ENCODE data around the gene BTF3.
"Not testable (repeated sequence)": the region's sequence is repeated elsewhere in the genome, so short reads cannot be mapped to it uniquely, and the experiment has no call there.

The BTF3 gene

GRCh38 chr5:73498057-73498992, at the start of gene BTF3:
Gene BTF3, plus strand, starts transcription at chr5:73498442. Its CDS starts 226 bp downstream, at chr5:73498668.
- DNase-seq (ENCODE audit: low read depth, low spot score): peak; percentile 83

DNA sequence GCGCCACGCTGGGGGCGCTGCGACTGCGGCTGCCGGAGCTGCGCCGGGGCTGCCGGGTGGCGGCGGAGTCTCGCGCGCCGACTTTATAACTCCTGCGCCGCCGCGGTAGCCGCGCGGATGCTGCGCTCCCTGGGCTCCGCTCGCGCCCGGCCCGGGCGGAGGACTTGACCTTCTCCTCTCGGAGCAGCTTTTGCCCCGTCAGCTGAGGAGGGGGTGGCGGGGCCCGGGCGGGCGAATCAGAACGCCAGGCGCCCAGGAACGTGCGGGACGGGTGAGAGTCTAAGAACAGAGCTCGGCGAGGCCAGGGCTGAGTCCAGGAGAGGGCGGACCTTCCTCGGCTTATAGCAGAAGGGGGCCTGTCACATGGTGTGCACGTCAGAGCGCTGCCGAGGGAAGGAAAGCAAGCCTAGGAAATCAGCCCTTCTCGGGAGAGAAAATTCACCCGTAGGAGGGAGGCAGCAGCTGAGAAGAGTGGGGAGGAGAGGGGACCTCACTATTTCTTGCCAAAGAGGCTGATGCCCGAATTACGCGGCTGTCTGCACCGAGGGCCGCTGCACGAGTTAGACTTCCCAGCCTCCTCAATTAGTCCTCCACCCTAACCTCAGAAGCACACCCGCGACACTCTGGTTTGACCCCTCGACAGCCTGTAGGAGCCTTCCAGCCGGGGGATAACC, 49.6 kb upstream of the BTF3 start, which contains the start of gene FOXD1:
Gene FOXD1 (minus strand): TSS at position 315 of the 674 bp plus-strand sequence. CDS start 415 bp downstream, outside the sequence.
- no peak for DNase-seq (ENCODE audit: low read depth, low spot score)

GRCh38 chr5:73450137-73450536, 48.1 kb upstream of the BTF3 start:
- DNase-seq (ENCODE audit: low read depth, low spot score): no peak

- DNase-seq (ENCODE audit: low read depth, low spot score): no peak
Observed at GRCh38 chr5:73450672-73451223, 47.5 kb upstream of the BTF3 start.

DNA sequence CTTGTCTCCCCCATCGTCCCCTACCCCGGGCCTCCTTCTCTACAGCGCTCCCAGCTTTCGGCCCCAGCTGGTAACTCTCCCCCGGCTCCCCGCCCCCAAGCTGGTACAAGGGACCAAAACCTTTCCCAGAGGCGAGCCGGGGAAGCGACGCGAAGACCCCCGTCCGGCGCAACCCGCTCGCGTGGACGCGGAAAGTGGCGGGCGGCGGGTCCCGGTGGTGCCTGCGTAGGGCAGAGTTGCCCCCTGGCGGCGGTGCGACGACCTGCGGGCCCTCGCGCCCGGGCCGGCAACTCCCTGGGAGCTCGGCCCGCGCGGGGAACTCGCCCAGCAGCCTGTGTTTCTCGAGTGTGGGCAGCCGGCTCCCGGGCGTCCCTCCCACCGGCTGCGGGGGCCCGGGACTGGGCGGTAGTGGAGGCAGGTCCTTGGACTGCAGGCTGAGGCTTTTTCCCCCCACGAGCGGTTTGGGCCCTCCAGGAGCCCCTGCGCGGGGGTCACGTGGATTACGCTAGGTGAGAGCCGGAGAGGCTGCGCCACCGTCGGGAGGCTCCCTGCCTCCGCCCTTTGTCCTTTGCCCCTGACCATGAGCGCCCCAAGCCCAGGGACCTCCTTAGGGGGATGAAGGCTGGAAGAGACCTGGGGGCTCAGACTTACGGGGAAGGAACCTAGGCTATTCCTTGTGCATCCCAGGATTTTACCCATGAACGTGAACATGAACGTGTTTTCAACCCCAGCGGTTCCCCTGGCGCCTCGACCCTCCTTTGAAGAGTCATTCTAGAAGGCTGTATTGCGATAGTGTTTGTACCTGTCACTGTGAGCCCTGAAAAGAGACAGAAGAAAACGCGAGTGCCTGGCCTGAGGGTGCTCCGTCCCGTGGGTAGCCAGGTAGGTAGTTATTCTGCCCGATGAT, 46.8 kb upstream of the BTF3 start:
- DNase-seq (ENCODE audit: low read depth, low spot score): peak; percentile 34

DNA sequence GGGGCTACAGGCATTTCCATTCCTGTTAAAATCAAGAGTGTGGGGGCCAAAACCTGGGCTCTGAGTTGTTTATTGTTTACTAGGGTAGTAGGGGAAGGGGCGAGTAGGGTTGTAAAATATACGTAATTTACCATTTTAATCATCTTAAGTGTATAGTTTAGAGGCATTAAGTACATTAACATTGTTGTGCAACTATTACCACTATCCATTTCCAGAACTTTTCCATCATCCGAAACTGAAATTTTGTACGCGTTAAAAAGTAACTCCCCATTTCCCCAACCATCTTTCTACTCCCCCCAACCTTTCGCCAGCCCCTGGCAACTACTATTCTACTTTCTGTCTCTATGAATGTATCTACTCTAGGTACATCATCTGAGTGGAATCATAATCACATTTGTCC, 46.0 kb upstream of the BTF3 start:
- no peak for DNase-seq (ENCODE audit: low read depth, low spot score)

- DNase-seq (ENCODE audit: low read depth, low spot score): no peak
Observed at GRCh38 chr5:73454379-73455036, 43.7 kb upstream of the BTF3 start.

DNA sequence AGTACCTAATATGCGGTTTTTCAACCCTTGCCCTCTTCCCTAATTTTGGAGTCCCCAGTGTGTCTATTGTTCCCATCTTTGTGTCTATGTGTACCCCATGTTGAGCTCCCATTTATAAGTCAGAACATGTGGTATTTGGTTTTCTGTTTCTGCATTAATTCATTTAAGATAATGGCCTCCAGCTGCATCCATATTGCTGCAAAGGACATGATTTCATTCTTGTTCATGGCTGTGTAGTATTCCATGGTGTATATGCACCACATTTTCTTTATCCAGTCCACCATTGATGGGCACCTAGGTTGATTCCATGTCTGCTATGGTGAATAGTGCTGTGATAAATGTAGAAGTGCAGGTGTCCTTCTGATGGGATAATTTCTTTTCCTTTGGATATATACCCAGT, 41.8 kb upstream of the BTF3 start:
- not testable (repeated sequence) for DNase-seq (ENCODE audit: low read depth, low spot score)

- no peak for DNase-seq (ENCODE audit: low read depth, low spot score)
Observed at GRCh38 chr5:73459366-73459765, 38.9 kb upstream of the BTF3 start.

GRCh38 chr5:73460133-73460532, 38.1 kb upstream of the BTF3 start:
- no peak for DNase-seq (ENCODE audit: low read depth, low spot score)

DNA sequence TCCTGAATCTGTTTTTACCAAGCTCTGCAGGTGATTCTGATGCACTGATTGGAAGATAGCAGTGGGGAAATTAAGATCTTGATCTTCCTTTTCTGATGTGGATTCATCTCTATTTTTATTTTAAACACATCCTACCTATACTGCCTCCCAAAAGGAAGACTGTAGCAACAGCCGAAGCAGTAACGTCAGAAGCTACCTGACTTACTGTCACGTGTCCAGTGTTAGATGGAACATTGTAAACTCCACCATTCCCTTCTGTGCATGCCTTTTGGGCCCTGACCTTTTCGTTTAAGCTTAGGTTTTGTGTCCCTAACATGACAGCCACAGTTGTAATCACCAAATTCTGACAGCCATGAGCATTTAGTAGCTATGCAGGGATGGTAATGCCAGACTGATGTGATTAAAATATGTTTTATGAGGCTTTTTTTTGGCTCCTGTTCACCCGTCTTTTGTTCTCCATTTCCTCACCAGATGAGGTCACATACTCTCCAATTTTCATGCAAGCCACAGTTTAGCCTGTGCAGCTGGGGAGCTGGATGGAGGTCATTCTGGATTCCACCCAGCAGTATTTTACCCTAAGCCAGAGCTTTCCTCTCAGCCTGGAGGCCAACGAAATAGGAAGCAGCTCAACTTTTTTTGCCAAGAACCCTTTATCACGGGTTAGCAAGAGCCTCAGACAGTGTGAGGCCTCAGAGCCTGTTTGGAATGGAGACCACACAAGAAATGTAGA, 34.1 kb upstream of the BTF3 start:
- DNase-seq (ENCODE audit: low read depth, low spot score): no peak

DNA sequence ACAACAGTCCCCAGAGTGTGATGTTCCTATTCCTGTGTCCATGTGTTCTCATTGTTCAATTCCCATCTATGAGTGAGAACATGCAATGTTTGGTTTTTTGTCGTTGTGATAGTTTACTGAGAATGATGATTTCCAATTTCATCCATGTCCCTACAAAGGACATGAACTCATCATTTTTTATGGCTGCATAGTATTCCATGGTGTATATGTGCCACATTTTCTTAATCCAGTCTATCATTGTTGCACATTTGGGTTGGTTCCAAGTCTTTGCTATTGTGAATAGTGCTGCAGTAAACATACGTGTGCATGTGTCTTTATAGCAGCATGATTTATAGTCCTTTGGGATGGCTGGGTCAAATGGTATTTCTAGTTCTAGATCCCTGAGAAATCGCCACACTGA, 29.6 kb upstream of the BTF3 start:
- not testable (repeated sequence) for DNase-seq (ENCODE audit: low read depth, low spot score)

DNA sequence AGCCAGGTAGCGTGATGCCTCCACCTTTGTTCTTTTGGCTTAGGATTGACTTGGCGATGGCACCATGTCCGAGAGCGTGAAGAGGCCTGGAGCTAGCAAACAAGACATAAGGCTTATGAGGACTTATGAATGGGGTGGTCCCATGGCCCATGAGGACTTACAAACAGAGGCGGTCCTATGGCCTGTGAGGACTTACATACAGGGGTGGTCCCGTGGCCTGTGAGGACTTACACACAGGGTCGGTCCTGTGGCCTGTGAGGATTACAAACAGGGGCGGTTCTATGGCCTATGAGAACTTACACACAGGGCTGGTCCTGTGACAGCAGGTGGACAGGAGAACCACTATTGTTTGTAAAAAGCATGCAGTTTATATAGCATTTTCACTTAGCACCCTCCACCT, 28.4 kb upstream of the BTF3 start:
- no peak for DNase-seq (ENCODE audit: low read depth, low spot score)

GRCh38 chr5:73471654-73472053, 26.6 kb upstream of the BTF3 start:
- DNase-seq (ENCODE audit: low read depth, low spot score): no peak

DNA sequence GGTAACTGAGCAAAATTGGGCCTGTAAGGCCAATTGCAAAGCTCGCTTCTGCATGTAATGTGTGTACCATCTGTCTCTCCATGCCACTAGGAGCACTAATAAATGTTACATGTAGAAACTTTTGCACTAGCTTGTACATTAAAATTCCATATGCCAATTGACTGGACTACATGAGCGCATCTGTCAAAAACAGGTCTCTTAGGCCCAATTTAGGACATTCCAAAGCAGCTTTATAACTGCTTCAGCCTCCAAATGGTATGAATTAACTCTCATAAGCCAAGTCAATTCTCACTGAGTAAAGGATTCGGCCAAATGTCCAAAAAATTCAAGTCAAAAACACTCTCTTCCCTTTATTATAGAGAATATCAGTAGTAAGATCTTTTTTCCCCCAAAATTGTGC, 26.1 kb upstream of the BTF3 start:
- DNase-seq (ENCODE audit: low read depth, low spot score): no peak

DNA sequence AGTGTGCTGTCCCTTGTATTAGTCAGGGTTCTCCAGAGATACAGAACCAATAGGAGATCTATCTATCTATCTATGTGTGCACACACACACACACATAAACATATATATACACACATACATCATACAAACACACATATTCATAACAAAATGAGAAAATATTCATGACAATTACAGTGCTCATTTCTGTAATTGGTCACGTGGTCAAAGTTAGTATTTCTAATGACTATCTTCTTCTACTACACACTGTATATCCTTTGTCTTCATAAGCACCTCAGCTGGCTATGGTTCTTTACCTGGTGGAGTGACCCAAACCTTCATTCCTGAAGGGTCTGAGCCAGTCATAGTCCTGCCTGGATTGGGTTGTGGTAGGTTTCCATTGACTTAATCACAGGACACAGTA, 17.7 kb upstream of the BTF3 start:
- no peak for DNase-seq (ENCODE audit: low read depth, low spot score)

DNA sequence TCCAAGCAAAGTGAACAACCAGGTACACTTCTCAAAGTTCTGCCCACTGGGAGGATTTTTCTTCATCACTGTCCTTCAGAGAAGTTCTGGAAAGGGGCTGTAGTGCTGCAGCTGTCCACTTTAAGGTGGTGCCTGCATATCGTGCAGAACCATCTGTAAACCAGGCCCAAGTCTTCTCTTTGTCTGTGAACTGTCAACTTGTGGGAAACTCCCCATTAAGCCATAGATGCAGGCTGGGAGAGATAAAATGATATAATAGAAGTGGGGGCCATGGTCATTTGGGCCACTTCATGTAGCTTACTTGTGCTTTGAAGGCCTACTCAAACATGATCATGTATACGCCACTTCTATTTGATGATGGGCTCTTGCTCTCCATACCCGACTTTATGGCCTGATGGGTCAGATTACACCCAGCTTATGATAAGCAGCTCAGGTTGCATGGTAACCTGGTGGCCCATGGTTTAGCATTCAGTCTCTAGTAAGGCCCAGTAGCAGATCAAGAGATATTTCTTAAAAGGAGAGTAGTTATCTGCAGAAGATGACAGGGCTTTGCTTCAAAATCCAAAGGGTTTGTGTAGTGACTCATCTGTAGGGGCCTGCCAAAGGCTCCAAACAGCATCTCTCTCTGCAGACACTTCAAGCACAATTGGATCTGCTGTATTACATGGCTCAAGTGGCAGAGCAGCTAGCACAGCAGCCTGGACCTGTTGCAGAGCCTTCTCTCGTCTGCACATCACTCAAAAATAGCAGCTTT, 15.7 kb upstream of the BTF3 start:
- DNase-seq (ENCODE audit: low read depth, low spot score): no peak

- no peak for DNase-seq (ENCODE audit: low read depth, low spot score)
Observed at GRCh38 chr5:73483676-73484075, 14.6 kb upstream of the BTF3 start.

DNA sequence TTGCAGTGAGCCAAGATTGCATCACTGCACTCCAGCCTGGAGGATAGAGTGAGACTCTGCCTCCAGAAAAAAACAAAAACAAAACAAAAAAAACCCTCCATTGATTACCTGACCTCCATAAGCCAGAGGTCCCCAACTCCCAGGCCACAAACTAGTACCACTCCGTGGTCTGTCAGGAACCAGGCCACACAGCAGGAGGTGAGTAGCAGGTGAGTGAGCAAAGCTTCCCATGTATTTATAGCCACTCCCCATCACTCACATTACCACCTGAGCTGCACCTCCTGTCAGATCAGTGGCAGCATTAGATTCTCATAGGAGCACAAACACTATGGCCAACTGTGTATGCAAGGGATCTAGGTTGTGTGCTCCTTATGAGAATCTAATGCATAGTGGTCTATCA, 13.7 kb upstream of the BTF3 start:
- DNase-seq (ENCODE audit: low read depth, low spot score): no peak
